GM19023 (cell line): ENCODE data around the gene PTPRG.

Experiments used
- ATAC-seq: cut with Tn5 transposase; IDR thresholded peaks from one replicate; pipeline ENCODE4 v1.9.1; 2021; ENCODE audit warnings: mild to moderate bottlenecking, moderate library complexity; ENCODE audit not compliant: unreplicated experiment

Gene PTPRG

DNA sequence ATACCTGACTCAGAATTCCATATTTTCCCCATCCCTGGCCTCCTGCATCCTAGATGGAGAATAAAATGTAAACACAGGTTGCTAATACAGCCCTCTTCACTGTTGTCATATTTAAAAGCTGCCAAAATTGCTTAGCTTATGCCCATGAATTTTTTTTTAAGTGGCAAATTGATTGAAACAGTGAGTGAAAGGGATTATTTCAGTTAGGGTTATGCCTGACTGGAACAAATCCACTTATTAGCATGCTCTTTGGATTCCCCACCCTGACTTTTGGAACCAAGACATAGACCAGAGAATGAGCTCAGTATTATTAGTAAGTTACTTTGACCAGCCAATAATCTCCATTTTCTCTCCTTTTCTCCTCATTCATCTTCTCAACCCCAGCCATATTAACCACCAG lies 567.3 kb downstream of the PTPRG start:
- no peak for ATAC-seq

- ATAC-seq: no peak
Observed at GRCh38 chr3:62131050-62131449, 569.7 kb downstream of the PTPRG start.

- ATAC-seq: no peak
Observed at GRCh38 chr3:62131620-62132019, 570.2 kb downstream of the PTPRG start.

- no peak for ATAC-seq
Observed at GRCh38 chr3:62132027-62132602, 570.7 kb downstream of the PTPRG start.

DNA sequence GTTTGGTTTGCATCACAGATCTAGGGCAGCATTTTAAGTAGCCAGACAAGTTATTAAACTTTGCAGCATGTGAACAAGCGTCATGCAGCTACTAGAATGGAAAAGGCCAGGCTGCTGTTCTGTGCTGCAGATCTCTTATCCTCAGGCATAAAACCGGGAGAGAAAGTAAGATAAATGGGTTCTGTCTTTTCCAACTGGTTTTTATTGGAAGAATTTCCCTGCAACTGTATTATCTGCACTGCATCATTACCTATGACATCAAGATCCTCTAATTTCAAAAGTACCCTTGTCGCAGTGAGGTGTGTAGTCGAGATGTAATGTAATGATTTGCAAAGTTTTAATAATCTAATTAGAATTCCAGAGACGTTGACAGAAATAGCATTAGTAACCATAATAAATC lies 571.6 kb downstream of the PTPRG start:
- ATAC-seq: no peak

DNA sequence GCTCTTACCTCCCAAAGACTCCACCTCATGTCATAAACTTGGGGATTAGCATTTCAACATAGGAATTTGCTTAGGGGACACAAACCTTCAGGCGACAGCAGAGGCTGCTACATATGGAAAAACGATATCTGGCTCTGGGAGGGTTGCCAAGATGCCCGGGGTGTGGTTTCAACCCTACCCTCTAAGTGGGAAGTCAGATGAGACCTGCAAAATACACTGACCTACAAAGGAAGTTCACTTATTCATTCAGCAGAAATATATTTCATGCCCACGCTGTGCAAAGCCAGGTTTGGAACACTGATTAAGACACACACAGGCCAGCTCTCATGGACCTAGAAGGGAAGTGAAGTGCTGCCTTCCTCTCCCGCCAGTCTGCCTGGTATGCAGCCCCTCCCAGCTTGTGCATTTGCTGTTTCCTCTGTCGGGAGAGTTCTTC lies 572.7 kb downstream of the PTPRG start:
- no peak for ATAC-seq

- no peak for ATAC-seq
Observed at GRCh38 chr3:62135741-62136140, 574.4 kb downstream of the PTPRG start.

DNA sequence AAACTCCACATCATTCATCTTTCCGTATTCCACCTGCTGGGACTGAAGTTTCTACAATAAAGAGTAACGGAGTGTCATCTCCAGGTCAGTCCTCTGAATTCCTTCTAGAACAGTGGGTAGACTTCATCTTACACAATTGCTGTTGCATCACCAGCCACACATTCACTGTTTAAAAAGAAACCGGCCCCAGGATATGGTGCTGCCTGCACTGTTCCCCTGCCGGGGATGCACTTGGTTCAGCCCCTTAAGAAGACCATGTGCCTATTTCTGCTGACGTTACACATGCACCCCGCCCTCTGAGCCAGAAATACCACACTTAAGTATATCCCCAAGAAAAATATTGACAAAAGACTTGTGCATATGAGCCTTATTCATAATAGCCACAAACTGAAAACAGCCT lies 578.6 kb downstream of the PTPRG start:
- no peak for ATAC-seq

- ATAC-seq: no peak
Observed at GRCh38 chr3:62142331-62143085, 581.1 kb downstream of the PTPRG start.

GRCh38 chr3:62143843-62144450 lies 582.6 kb downstream of the PTPRG start:
- ATAC-seq: no peak

DNA sequence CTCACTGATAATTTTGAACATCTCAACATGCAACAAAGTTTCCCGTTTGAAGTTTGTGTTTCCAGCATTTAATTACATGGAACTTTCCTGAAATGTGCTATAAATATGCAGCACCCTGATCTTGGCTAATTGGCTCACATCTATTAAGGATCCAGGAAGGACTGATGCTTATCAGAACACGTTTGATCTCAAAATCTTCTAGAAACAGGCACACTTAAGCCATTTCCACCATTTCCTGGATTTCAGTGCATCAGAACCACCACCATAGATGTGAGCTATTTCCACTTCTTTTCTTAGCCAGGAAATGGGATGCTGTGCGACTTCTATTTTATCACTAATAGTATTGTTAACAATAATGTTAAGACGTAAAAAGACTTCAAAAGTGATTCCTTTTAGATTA lies 583.1 kb downstream of the PTPRG start:
- no peak for ATAC-seq

DNA sequence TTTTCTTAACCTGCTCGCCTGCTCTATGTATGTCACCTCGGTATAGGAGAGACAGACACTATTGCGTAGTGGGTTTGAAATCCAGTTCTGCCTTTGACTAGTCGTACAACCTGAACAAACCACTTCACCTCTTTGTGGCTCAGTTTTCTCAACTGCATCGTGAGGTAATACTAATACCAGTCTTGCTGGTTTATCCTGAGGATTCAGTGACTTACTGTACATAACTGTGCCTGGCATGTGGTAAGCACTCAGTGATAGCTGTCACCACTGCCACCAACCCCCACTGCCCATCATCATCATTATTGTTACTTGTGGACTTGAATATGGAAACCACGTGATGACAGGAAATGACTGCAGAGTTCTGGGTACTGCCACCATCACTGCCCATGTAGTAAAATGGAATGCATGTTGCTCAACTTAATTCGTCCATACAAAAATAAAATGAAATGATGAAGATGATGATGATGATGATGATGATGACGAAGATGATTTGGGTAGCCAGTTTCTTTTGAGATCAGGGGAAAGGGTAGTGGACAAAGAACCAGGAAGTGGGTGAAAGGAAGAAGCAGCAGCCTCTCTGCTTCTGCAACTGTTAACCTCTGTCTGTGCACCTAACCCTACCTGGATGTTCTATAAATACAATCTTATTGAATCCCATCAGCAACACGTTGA lies 583.9 kb downstream of the PTPRG start:
- ATAC-seq: no peak

DNA sequence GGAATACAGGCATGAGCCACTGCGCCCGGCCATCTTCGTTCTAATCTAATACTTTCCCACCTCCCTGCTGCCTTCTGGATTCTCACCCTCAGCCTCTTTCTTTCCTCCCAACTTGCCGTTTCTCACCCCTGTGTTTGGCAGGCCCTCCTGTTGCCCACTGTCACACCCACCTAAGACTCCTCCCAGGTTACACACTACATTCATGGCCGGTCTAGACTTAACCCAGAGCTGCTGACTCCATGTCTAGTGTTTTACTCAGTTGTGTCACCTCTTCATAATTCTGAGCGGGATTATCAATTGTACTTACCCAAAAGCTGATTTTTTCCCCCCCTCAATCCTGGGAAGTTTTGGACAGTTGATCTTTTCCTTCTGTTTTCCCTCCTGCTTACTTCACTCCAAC lies 588.2 kb downstream of the PTPRG start:
- no peak for ATAC-seq

GRCh38 chr3:62149962-62150361 lies 588.6 kb downstream of the PTPRG start:
- ATAC-seq: no peak

GRCh38 chr3:62151591-62151990 lies 590.2 kb downstream of the PTPRG start:
- no peak for ATAC-seq

GRCh38 chr3:62153231-62153630 lies 591.9 kb downstream of the PTPRG start:
- no peak for ATAC-seq

- no peak for ATAC-seq
Observed at GRCh38 chr3:62154457-62155148, 593.2 kb downstream of the PTPRG start.

DNA sequence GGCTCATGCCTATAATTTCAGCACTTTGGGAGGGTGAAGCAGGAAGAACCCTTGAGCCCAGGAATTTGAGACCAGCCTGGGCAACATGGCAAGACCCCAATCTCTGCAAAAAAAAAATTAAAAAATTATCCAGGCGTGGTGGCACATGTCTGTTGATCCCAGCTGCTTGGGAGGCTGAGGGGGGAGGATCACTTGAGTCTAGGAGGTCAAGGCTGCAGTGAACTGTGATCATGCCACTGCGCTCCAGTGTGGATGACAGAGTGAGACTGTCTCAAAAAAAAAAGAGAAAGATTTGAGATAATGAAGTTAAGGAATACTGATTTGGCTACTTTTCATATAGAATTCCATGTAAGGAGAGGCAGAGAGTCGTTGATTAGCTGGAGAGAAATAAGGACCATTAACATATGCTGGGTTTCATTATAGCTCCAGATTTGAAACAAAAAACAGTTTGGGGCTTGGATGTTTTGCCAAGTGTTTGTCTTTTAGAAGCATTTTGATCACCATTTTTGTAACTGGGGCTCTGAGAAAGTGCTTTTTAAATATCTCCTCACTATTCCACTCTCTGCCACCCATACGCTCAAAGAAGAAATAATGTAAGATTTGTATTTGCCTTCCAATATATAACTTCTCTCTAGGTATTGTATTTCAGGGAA lies 597.8 kb downstream of the PTPRG start:
- ATAC-seq: no peak

DNA sequence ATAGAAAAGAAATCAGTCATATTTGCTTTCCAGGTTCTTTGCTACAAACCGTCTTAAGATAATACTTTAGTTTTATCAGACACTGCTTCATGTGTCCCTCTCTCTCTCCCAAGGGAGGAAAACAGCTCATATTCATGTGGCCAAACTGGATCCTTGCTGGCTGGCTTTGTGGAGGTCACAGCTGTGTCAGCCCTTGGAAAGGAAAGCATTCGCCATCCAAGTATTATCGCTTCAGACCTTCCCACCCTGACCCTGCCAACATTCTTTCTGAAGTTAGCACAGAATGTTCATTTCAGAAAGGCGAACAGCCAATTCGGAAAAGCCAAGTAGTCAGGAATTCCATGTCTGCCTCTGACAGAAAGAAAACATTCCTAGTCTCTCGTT lies 598.3 kb downstream of the PTPRG start:
- no peak for ATAC-seq

GRCh38 chr3:62161371-62161770 lies 600.0 kb downstream of the PTPRG start:
- ATAC-seq: no peak

- no peak for ATAC-seq
Observed at GRCh38 chr3:62164196-62164595, 602.8 kb downstream of the PTPRG start.
